Effector memory CD8-positive, alpha-beta T cell (primary cell): ENCODE data around the gene IL1RAPL2.

Source experiments
- ATAC-seq: fragments of 150-1000 bp; cut with Tn5 transposase; replicated peaks from 2 replicates; pipeline ENCODE4 v1.10.0; 2021; ENCODE audit warnings: mild to moderate bottlenecking, moderate library complexity
- DNase-seq, 3 experiments: peaks; one replicate each; pipeline ENCODE4 v3.0.0; 2021
- H3K27ac Mint-ChIP-seq, 2 donors: one replicate each; pipeline ENCODE4 v1.8.0; 2022; ENCODE audit warnings: mild to moderate bottlenecking in 2 of 2, mixed read lengths in 2 of 2, moderate library complexity in 2 of 2
- H3K27me3 Mint-ChIP-seq, 2 donors: one replicate each; pipeline ENCODE4 v1.8.0; 2022; ENCODE audit warnings: mixed read lengths in 2 of 2
- H3K36me3 Mint-ChIP-seq: one replicate; pipeline ENCODE4 v1.8.0; 2022; ENCODE audit warnings: mild to moderate bottlenecking, moderate library complexity, mixed read lengths; ENCODE audit not compliant: insufficient read depth
- H3K4me1 Mint-ChIP-seq, 2 donors: one replicate each; pipeline ENCODE4 v1.8.0; 2022; ENCODE audit warnings: low read depth in 2 of 2, mixed read lengths in 2 of 2
- H3K4me3 Mint-ChIP-seq, 2 donors: one replicate each; pipeline ENCODE4 v1.8.0; 2022; ENCODE audit warnings: mild to moderate bottlenecking in 2 of 2, mixed read lengths in 2 of 2, moderate library complexity in 2 of 2
- H3K9me3 Mint-ChIP-seq, 2 donors: one replicate each; pipeline ENCODE4 v1.8.0; 2022; ENCODE audit warnings: mixed read lengths in 2 of 2

Gene IL1RAPL2

GRCh38 chrX:105266456-105266855, 700.5 kb downstream of the IL1RAPL2 start:
- peaks cover 2 to 4% of the 10 kb centered on the region in 2 donors for H3K9me3 Mint-ChIP-seq
- no peaks in the 10 kb centered on the region for H3K27me3 Mint-ChIP-seq
- no peak for DNase-seq
- no peaks in the 10 kb centered on the region for H3K36me3 Mint-ChIP-seq
- H3K4me3 Mint-ChIP-seq = no peak overlapping the region
- H3K4me1 Mint-ChIP-seq = no peaks in the 10 kb centered on the region
- no peak for ATAC-seq
- H3K27ac Mint-ChIP-seq = no peak overlapping the region

DNA sequence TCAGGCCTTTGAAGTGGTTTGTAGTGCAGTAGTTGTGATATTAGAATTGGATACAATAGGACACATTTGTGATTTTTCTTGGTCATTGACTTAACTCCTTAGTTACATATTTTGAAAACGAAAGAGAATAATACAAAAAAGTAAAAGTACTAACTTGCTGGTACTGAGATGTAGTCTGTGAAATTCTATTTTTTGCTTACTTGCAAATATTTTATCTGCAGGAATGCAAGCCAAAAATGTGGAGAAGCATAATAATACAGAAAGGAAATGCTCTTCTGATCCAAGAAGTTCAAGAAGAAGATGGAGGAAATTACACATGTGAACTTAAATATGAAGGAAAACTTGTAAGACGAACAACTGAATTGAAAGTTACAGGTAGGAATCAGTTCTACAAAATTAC, 701.2 kb downstream of the IL1RAPL2 start:
- Mint-ChIP-seq H3K27me3 (no peaks in the 10 kb centered on the region), H3K4me1 (no peaks in the 10 kb centered on the region), H3K36me3 (no peaks in the 10 kb centered on the region), H3K27ac (no peak overlapping the region), H3K9me3 (peaks cover 0 to 3% of the 10 kb centered on the region in 2 donors), H3K4me3 (no peak overlapping the region)
- DNase-seq = no peak
- ATAC-seq = no peak

DNA sequence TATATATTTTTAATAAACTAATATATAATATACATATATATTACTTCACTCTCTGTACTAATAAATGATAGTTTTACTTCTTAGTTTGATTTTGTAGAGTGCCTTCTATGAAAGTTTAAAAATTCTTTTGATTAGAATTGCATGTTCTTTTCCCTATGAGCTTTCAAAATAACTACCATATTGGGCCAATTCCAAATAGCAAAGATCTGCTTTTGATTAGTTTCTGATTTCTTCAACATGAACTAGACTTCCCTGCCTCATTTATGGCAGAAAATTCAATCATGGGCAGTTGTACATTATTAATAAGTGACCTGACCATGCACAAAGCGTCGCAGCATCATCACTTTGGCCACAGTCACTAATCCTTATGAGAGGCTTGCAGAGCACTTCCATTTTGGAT, 703.4 kb downstream of the IL1RAPL2 start:
- Mint-ChIP-seq H3K4me3 (no peak overlapping the region), H3K36me3 (no peaks in the 10 kb centered on the region), H3K4me1 (no peaks in the 10 kb centered on the region), H3K27me3 (no peaks in the 10 kb centered on the region), H3K27ac (no peak overlapping the region), H3K9me3 (peaks cover 3% of the 10 kb centered on the region in 2 donors)
- ATAC-seq = no peak
- DNase-seq = no peak

DNA sequence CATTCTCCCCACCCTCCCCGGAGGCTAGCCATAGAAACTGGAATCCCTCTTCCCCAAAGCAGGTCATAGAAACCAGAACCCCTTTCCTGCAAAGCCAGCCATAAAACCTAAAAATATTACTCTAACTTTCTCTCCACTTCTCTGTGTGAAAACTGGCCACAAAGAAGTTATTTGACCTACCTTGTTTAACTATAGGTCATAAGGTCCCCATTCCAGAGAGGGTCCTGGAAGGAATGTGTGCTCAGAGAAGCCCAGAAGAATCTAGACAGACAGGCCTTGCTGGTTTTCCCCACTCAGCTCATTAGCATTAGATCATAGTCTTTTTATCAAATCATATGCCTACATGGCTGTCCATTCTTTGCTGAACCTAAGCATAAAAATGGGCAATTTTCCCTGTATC, 707.3 kb downstream of the IL1RAPL2 start:
- Mint-ChIP-seq H3K36me3 (no peaks in the 10 kb centered on the region), H3K4me1 (no peaks in the 10 kb centered on the region), H3K27ac (no peak overlapping the region), H3K4me3 (no peak overlapping the region), H3K27me3 (no peaks in the 10 kb centered on the region), H3K9me3 (peaks cover 5% of the 10 kb centered on the region in 2 donors)
- ATAC-seq = no peak
- no peak for DNase-seq

DNA sequence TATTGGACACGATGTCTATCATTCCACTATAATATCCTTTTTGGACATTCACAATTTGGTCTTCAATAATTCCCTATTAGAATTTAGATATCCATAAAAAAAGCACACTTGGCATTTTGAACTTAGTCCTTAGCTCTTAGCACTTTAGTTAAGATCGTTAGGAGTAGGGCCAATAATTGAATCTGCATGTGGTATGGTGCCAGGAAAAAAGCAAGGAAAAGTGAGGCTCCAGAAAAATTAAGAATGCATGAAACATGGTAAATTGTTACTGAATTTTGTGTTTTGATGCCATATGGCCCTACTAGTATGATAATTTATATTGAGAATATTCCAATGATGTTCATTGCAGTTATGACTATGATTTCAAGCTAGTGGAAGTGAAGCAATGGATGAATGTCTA, 708.1 kb downstream of the IL1RAPL2 start:
- H3K4me1 Mint-ChIP-seq = no peaks in the 10 kb centered on the region
- no peak for ATAC-seq
- H3K9me3 Mint-ChIP-seq = peaks cover 5% of the 10 kb centered on the region in 2 donors
- H3K36me3 Mint-ChIP-seq = no peaks in the 10 kb centered on the region
- no peaks in the 10 kb centered on the region for H3K27me3 Mint-ChIP-seq
- no peak overlapping the region for H3K27ac Mint-ChIP-seq
- DNase-seq = no peak
- H3K4me3 Mint-ChIP-seq = no peak overlapping the region

DNA sequence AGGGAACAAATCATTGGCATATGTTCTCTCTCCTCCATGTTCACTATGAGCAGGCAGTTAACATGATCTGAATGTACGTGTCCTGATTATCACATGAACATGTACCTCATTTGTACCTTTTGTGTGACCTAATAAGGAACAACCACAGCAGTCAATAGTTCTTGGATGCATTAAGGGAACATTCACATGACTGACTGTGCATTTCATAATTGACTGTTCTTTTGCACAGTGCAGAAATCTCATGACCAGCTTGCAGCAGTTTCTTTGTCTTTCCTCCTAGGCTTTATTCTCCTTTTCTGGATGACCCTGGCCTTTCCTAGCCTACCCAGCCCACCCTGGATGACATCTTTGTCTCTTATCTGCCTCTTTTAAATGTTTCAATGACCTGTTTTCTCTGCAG, 711.1 kb downstream of the IL1RAPL2 start:
- Mint-ChIP-seq H3K27me3 (no peaks in the 10 kb centered on the region), H3K4me3 (no peak overlapping the region), H3K36me3 (no peaks in the 10 kb centered on the region), H3K4me1 (no peaks in the 10 kb centered on the region), H3K27ac (no peak overlapping the region), H3K9me3 (peaks cover 2 to 5% of the 10 kb centered on the region in 2 donors)
- ATAC-seq (no peak), DNase-seq (no peak)

DNA sequence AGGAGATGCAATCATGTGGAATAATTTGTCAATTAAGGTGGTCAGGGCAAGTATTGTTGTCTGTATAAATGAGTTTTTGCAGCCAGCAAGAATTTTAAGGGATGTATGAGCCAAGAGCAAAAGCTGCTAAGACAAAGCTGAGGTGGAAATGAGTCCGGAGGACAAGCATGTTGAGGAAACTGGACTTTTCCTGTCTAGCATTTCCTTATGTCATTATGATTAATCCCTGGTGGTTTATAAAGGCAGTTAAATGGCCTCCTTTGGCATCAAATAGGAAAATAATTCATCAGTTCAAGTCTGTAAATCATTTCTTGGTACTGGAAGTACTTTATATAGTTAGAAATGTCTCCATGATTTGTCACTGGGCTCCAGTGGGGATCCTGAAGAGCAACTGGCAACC, 716.1 kb downstream of the IL1RAPL2 start:
- no peak for DNase-seq
- Mint-ChIP-seq H3K4me3 (no peak overlapping the region), H3K27me3 (no peaks in the 10 kb centered on the region), H3K9me3 (peaks cover 0 to 2% of the 10 kb centered on the region in 2 donors), H3K4me1 (no peaks in the 10 kb centered on the region), H3K36me3 (no peaks in the 10 kb centered on the region), H3K27ac (no peak overlapping the region)
- no peak for ATAC-seq

DNA sequence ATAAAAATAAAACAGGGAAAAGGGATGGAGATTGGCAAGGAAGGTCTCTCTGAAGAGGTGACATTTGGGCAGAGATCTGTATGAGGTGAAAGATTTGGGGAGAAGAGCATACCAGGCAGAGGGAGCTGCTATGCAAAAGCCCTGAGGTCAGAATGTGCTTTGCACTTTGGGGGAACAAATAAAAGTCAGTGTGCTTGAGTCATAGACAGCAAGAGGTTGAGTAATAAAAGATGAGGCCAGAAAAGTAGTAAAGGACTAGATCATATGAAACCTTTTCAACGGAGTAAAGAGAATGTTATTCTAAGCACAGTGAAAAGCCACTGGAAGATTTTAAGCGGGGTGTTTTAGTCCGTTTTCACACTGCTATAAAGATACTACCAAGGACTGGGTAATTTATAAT, 731.0 kb downstream of the IL1RAPL2 start:
- Mint-ChIP-seq H3K27me3 (no peaks in the 10 kb centered on the region), H3K9me3 (no peaks in the 10 kb centered on the region), H3K27ac (no peak overlapping the region), H3K4me1 (no peaks in the 10 kb centered on the region), H3K36me3 (no peaks in the 10 kb centered on the region), H3K4me3 (no peak overlapping the region)
- ATAC-seq = no peak
- no peak for DNase-seq

- DNase-seq (no peak), ATAC-seq (no peak)
- Mint-ChIP-seq H3K27ac (no peak overlapping the region), H3K9me3 (no peaks in the 10 kb centered on the region), H3K4me1 (no peaks in the 10 kb centered on the region), H3K27me3 (no peaks in the 10 kb centered on the region), H3K4me3 (no peak overlapping the region), H3K36me3 (no peaks in the 10 kb centered on the region)
Measured at GRCh38 chrX:105299286-105299685, 733.3 kb downstream of the IL1RAPL2 start.

DNA sequence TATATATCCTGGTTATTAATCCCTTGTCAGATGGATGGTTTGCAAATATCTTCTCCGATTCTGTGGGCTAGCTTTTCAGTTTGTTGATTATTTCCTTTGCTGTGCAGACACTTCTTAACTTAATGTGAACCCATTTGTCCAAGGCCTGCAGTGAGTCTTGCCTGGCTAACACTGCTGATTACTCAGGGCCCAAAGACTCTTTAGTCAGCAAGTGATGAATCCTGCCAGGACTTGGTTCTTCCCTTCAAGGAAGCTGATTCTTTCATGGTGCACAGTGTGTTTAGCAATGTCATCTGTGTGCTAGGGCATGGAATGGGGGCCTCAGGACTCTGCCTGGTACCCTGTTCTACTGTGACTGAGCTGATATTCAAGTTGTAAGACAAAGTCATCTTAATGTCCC, 736.2 kb downstream of the IL1RAPL2 start:
- DNase-seq (no peak), ATAC-seq (no peak)
- Mint-ChIP-seq H3K27ac (no peak overlapping the region), H3K27me3 (no peaks in the 10 kb centered on the region), H3K4me3 (no peak overlapping the region), H3K4me1 (no peaks in the 10 kb centered on the region), H3K9me3 (no peaks in the 10 kb centered on the region), H3K36me3 (no peaks in the 10 kb centered on the region)

DNA sequence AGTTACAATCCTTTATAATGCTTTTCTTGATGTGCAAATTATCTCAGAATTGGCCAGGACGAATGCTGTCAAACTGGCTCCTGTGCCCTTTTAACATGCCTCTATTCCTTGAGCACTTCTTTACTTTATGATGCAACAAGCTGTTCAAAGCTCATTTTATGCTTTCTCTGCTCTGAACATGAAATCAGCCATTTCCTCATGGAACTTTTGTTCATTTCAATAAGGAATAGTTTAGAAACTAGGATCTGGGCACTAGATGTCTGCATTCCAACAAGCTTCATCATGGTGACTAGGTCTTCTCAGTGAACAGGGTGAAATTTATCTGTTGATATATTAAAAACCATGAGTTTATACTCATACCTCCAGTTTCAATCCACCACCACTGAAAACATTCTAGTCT, 741.8 kb downstream of the IL1RAPL2 start:
- ATAC-seq (no peak), DNase-seq (no peak)
- Mint-ChIP-seq H3K9me3 (no peaks in the 10 kb centered on the region), H3K27ac (no peak overlapping the region), H3K4me3 (no peak overlapping the region), H3K36me3 (no peaks in the 10 kb centered on the region), H3K4me1 (no peaks in the 10 kb centered on the region), H3K27me3 (no peaks in the 10 kb centered on the region)

GRCh38 chrX:105313596-105313995, 747.6 kb downstream of the IL1RAPL2 start:
- Mint-ChIP-seq H3K27me3 (no peaks in the 10 kb centered on the region), H3K4me3 (no peak overlapping the region), H3K4me1 (no peaks in the 10 kb centered on the region), H3K9me3 (no peaks in the 10 kb centered on the region), H3K36me3 (no peaks in the 10 kb centered on the region), H3K27ac (no peak overlapping the region)
- DNase-seq (no peak), ATAC-seq (no peak)

GRCh38 chrX:105314458-105314857, 748.5 kb downstream of the IL1RAPL2 start:
- DNase-seq (no peak), ATAC-seq (no peak)
- Mint-ChIP-seq H3K4me1 (no peaks in the 10 kb centered on the region), H3K4me3 (no peak overlapping the region), H3K27me3 (no peaks in the 10 kb centered on the region), H3K9me3 (no peaks in the 10 kb centered on the region), H3K27ac (no peak overlapping the region), H3K36me3 (no peaks in the 10 kb centered on the region)

GRCh38 chrX:105315248-105315647, 749.2 kb downstream of the IL1RAPL2 start:
- Mint-ChIP-seq H3K9me3 (peaks cover 0 to 4% of the 10 kb centered on the region in 2 donors), H3K4me1 (no peaks in the 10 kb centered on the region), H3K27ac (no peak overlapping the region), H3K27me3 (no peaks in the 10 kb centered on the region), H3K4me3 (no peak overlapping the region), H3K36me3 (no peaks in the 10 kb centered on the region)
- DNase-seq = no peak
- no peak for ATAC-seq

DNA sequence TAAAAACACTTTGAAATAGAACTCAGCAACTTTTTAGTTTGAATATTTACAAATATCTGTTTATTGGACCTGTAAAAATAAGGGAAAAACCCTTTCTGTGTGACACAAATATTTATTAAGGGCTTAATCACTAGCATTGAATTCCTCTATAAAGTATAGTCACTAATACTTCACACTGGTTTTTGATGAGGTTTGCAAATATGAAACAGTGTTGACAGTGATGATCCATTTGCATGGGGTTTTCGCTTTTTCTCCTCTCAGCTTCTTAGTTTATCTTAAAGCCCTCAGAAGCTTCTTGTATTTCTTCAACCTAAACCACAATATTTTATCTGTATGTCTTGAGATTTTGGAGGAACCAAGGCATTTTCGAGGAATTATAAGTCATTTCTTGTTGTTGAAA, 751.1 kb downstream of the IL1RAPL2 start:
- H3K4me3 Mint-ChIP-seq = no peak overlapping the region
- no peak overlapping the region for H3K27ac Mint-ChIP-seq
- H3K36me3 Mint-ChIP-seq = no peaks in the 10 kb centered on the region
- no peaks in the 10 kb centered on the region for H3K27me3 Mint-ChIP-seq
- no peaks in the 10 kb centered on the region for H3K4me1 Mint-ChIP-seq
- DNase-seq (no peak), ATAC-seq (no peak)
- peaks cover 0 to 9% of the 10 kb centered on the region in 2 donors for H3K9me3 Mint-ChIP-seq
